Inferior parietal cortex (tissue), 1 donor: Measurements from ENCODE around the gene JMJD6.

Experiments used
- DNase-seq: peaks from one replicate; pipeline ENCODE4 v3.0.0-alpha.2; 2016; ENCODE audit errors: extremely low spot score

Gene JMJD6

GRCh38 chr17:76697702-76698465 is 28.5 kb downstream of the JMJD6 start:
- DNase-seq = no peak

GRCh38 chr17:76696763-76697701 is 29.4 kb downstream of the JMJD6 start:
- DNase-seq = no peak

- no peak for DNase-seq
Observed at GRCh38 chr17:76695059-76695831, 31.2 kb downstream of the JMJD6 start.

- no peak for DNase-seq
Observed at GRCh38 chr17:76691379-76692191, 34.8 kb downstream of the JMJD6 start.

GRCh38 chr17:76690596-76691280 is 35.7 kb downstream of the JMJD6 start:
- no peak for DNase-seq

GRCh38 chr17:76689859-76690258 is 36.5 kb downstream of the JMJD6 start:
- no peak for DNase-seq

- no peak for DNase-seq
Observed at GRCh38 chr17:76688165-76688622, 38.2 kb downstream of the JMJD6 start.

- no peak for DNase-seq
Observed at GRCh38 chr17:76687298-76688164, 38.9 kb downstream of the JMJD6 start.

GRCh38 chr17:76686538-76687297 is 39.7 kb downstream of the JMJD6 start:
- DNase-seq = no peak

- DNase-seq = no peak
Observed at GRCh38 chr17:76685846-76686245, 40.6 kb downstream of the JMJD6 start.

GRCh38 chr17:76685366-76685765 is 41.0 kb downstream of the JMJD6 start:
- DNase-seq = no peak

- no peak for DNase-seq
Observed at GRCh38 chr17:76684756-76685155, 41.6 kb downstream of the JMJD6 start.

GRCh38 chr17:76683921-76684745 is 42.3 kb downstream of the JMJD6 start:
- no peak for DNase-seq

GRCh38 chr17:76683011-76683755 is 43.2 kb downstream of the JMJD6 start:
- DNase-seq = no peak

- DNase-seq = no peak
Observed at GRCh38 chr17:76682296-76682695, 44.1 kb downstream of the JMJD6 start.

- peak; percentile 70 for DNase-seq
Observed at GRCh38 chr17:76681222-76682137, 44.9 kb downstream of the JMJD6 start.
